SIG-M5 treated with dmso at 0.1 percent for 504 hours (cell line): Measurements from ENCODE around the gene OSBPL7.

ENCODE experiments used
- DNase-seq: peaks from one replicate; lab custom pipeline; 2025; ENCODE audit not compliant: unreplicated experiment; lab: John Stamatoyannopoulos, UW

The OSBPL7 gene

DNA sequence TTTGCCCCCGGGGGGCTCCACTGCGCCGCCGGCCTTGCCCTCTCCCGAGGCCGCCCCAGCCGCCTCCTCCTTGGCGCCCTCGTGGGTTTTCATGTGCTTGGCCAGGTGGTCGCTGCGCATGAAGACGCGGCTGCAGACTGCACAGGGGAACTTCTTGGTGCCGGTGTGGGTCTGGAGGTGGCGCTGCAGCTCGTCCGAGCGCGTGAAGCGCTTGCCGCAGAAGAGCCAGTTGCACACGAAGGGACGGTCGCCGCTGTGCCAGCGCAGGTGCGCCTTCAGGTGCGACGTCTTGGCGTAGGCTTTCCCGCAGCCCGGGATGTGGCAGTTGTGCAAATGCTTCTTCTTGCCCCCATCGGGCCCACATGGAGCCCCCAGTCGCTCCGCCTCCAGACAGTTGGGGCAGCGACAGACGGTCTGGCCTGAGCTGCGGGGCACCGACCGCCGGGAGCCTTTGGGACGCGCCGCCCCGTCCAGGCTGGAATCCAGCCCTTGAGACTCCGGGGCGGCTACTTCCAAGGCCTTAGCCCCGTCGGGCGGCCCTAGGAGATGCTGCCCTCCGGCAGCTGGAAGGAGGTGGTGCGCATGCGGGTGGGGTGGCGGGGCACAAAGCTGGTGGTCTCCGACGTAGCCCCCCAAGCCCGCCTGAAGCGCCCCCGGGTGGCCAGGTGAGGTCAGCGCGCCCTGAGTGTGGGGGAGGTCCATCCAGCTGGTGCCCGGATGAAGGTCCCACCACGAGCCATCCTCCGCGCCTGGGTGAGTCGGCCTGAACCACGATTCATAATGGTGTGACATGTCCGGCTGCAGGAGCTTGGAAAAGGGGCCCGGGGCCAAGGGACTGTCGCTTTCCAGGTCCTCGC is 26.0 kb upstream of the OSBPL7 start:
- no peak for DNase-seq

DNA sequence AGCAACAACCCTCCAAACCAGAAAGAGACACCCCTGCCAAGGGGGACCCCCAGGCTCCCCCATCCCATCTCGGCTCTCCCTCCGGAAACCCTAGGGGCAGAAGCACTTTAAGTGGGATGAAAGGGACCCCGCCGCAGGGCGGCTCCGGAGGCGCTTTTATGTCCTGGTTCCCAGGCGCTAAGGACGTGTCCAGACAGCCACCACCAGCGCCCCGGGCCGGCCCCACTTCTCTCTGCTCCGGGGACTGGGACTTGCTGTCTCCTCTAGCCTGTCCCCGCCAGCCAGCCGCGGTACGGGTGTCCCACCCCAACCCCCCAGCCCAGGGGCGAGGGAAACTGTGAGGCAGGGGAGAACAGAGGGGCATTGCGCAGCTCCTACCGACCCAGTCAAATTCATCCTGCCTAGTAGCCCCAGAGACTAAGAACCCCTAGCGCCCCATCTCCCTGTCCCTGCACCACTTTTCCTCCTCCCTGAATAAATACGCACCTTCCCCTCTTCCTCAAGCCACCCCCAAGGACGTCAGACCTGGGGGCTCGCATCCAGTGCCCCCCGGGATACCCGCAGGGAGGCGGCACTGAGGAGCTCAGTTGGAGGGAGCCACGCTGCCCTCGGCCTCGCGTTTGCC is 25.2 kb upstream of the OSBPL7 start:
- no peak for DNase-seq

GRCh38 chr17:47845716-47846075 is 24.1 kb upstream of the OSBPL7 start:
- DNase-seq, result no peak

DNA sequence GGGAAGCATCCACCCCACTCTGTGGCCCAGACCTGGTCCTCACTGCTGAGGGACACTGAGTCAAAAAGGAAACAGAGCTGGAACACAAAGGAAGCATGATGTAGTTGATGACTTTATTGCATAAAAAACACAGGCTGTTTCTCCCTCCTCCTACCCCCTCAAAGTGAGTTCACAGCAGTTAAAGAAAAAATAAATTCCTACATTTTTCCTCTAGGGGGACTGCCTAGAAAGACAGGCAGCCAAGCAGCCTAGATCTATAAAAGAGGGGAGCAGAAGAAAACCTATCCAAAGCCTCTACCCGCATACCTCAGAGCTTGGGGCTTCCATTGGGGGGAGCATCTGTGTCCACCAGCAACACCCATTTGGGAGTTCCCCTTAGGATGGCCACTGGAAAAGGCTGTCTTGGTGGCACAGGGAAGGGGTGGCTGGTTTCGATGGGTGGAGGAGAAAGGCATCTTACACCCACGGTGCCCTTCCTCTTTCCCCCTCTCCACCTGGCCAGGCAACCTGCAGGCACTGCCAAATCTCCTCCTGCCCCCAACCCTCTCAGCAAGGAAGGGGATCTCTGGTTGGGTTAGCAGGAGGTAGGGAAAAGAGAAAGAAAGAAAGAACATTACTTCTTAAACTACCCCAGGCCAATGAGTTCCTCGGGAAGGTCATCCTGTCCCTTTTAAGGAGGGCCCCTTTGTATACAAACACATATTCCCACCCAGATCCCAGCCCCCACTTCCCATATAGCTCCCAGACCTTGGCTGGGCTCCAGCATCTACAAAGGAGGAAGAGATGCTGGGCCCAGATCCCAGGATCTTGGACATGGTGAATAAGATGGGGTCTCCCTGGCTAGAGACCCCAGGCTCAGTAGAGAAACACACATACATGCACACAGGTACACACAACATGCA is 23.5 kb upstream of the OSBPL7 start:
- DNase-seq, result peak; percentile 38

DNA sequence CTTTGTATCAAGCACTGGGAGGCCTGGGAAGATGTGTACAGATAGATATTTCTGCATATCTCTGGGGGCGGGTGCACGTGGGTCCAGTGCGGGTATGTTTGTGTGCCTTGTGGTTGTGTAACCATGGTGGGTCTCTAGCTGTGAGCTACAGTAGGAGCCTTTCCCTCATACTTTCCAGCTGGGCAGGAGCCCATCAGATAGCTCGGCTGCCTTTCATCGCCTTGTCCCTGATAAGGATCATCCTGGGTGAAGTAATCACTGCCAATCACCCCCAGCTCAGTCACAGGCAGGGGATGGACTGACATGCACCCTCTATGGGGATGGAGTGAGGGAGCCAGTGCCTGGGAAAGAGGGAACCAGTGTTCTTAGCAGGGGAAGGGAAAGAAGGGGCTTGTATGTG is 22.6 kb upstream of the OSBPL7 start:
- DNase-seq, result no peak

DNA sequence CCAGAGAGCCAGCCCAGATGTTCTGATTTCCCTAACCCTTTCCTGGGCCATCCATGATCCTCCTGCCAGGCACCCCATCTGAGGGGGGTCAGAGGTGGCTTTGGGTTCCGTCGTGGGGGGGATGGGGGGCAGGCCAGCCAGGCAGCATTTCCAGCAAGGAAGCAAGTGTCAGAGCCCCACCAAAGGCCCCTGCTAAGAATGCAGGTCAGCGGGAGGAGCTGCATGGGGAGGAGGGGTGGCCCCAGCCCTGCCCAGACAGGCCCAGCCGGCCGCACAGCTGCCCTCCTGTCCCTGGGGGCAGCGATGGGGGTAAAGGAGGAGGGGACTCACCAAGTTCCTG is 21.8 kb upstream of the OSBPL7 start:
- DNase-seq, result no peak

GRCh38 chr17:47841488-47842291 is 20.1 kb upstream of the OSBPL7 start:
- no peak for DNase-seq

GRCh38 chr17:47840742-47841487 is 19.3 kb upstream of the OSBPL7 start, which contains the start of gene SCRN2:
Gene SCRN2, minus strand, starts transcription at chr17:47841273. Its CDS starts 430 bp downstream, at chr17:47840843.
- DNase-seq, result peak; percentile 84

GRCh38 chr17:47840001-47840741 is 18.6 kb upstream of the OSBPL7 start:
- no peak for DNase-seq

GRCh38 chr17:47839071-47839470 is 17.5 kb upstream of the OSBPL7 start:
- no peak for DNase-seq

- DNase-seq, result no peak
Measured at GRCh38 chr17:47838636-47839035, 17.0 kb upstream of the OSBPL7 start.

GRCh38 chr17:47837401-47838039 is 15.9 kb upstream of the OSBPL7 start:
- no peak for DNase-seq

DNA sequence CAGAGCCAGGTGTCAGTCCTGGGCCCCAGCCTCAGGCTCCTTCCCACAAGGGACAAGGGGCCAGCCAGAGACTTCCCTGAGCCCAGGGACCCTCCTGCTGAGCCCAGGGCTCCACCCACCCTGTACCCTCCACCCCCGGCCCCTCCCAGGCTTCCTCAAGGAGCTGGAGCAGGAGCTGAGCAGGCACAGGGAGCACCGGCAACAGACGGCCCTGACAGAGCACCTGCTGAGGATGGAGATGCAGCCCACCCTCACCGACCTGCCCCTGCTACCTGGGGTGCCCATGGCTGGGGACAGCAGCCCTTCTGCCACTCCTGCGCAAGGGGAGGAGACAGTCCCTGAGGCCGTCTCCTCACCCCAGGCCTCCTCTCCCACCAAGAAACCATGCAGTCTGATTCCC is 15.0 kb upstream of the OSBPL7 start:
- no peak for DNase-seq

DNA sequence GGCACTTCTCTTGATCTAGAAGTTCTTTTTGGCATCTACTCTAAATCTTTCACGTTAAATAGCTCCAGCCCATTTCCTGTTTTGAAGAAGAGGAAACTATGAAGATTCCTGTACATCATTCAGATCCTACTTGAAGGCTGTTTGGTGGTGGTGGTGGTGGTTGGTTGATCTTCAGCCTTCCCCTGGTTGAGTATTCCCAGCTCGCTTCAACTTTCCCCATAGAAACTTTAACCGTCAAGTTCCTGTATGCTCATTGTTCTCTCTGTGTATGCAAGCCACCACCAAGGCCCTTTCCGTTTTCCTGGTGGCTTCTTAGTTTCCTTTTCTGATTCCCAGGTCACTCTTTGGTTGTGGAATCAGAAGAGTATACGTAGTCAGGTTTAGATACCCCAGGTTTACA is 13.2 kb upstream of the OSBPL7 start:
- DNase-seq, result no peak

GRCh38 chr17:47831934-47832327 is 10.3 kb upstream of the OSBPL7 start:
- DNase-seq, result peak; percentile 65

DNA sequence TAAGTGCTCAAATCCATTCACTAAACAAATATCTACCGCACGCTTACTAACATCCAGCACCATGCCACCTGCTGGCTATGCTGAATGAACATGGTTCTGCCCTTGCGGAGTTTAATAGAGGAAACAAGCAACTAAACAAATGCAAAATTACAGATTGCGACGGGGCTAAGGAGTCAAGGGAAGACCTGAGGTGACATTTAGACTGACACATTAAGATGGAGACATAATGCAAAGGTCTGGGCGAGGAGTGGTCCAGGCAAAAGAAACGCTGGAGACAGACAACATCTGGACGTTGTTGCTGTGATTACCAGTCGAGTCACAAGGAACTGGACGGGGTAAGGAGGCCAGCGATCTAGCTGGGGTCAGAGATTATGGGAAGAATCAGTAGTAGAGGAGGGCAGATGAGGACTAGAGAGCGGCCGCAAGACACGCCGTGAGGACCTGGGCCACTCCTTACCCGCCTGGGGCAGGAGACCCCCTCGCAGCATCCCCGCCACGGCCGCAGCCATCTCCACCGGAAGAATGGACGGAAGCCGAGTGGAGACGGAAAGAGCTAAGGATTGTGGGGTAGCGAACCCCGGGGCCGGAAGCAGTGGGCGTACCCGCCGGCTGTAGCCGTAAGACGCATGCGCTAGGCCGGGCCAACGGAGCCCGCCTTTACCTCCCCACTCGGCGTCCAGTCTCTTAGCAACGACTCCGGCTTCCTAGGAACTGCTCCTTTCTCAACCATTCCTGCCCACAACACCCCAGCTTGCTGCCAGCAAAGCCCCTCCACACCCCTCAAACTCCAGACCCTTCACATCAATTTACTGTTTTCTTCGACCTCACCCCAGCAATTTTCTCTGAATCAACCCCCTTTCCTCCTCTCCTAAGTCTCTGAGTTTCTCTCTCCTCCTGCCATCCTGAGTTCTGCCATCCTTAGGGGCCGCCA is 9.7 kb upstream of the OSBPL7 start, which contains the start of the genes LRRC46 and MRPL10:
Gene LRRC46, plus strand, starts transcription at position 668 of the 931 bp plus-strand sequence. CDS start 320 bp downstream, outside the sequence.
Gene MRPL10, minus strand, starts transcription at position 539 of the 931 bp plus-strand sequence. Its CDS starts 30 bp downstream, at position 509.
- DNase-seq, result peak; percentile 97

DNA sequence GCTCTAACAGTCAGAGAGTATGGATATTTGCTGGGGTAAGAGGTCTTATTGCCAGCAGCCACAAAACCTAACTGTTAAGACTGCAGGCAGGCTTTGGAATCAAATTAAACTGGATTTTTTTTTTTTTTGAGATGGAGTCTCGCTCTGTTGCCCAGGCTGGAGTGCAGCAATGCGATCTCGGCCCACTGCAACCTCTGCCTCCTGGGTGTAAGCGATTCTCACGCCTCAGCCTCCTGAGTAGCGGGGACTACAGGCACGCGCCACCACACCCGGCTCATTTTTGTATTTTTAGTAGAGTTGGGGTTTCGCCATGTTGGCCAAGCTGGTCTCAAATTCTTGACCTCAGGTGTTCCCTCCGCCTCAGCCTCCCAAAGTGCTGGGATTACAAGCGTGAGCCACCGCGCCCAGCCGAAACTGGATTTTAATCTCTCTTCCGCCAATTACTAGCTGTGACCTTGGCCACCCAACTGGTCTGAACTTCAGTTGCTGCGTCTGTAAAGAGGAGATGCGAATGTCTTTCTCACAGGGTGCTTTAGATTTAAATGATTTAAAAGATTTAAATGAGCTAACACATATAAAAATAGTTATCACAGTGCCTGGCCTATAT is 8.9 kb upstream of the OSBPL7 start:
- no peak for DNase-seq
